ENCODE data around the gene LMO2. TPM values are rescaled to one million over a fixed set of nuclear protein-coding genes. Genes with fewer than 3 reads are reported as not detected.

The LMO2 gene
- total RNA-seq, 1 donor from 2014 or later, result 12.7 TPM

GRCh38 chr11:33897761-33898375 is 6.0 kb upstream of the LMO2 start:
- no peak overlapping the region for H3K27ac Mint-ChIP-seq
- no peak for DNase-seq (ENCODE audit: extremely low spot score, unreplicated experiment)
- H3K4me3 Mint-ChIP-seq, result no peak overlapping the region
- H3K4me1 Mint-ChIP-seq (ENCODE audit: unreplicated experiment), result peaks cover 9% of the 10 kb centered on the region
- H3K9me3 Mint-ChIP-seq, result peaks cover 4% of the 10 kb centered on the region
- H3K36me3 Mint-ChIP-seq, result no peaks in the 10 kb centered on the region
- H3K27me3 Mint-ChIP-seq, result peaks cover 3% of the 10 kb centered on the region
- no peak for TF ChIP-seq CTCF (conservative IDR thresholded peaks at IDR 0.05)

DNA sequence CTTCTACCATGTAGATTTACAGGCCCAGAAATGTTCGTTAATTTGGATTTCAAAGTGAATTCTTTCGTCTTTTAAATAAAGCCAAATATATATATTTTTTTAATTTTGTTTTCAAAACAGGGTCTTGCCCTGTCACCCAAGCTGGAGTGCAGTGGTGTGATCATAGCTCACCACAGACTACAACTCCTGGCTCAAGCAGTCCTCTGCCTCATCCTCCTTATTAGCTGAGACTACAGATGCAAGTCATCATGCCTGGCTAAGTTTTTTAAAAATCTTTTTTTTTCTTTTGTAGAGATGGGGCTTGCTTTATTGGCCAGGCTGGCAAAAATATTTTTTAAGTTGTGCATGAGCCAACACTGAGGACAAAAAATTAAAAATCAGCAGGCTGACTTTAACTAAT is 5.0 kb upstream of the LMO2 start:
- Mint-ChIP-seq H3K27ac (no peak overlapping the region), H3K36me3 (no peaks in the 10 kb centered on the region), H3K27me3 (peaks cover 3% of the 10 kb centered on the region), H3K4me3 (no peak overlapping the region), H3K9me3 (peaks cover 4% of the 10 kb centered on the region), H3K4me1 (ENCODE audit: unreplicated experiment) (peaks cover 9% of the 10 kb centered on the region)
- DNase-seq (ENCODE audit: extremely low spot score, unreplicated experiment), result no peak
- no peak for TF ChIP-seq CTCF (conservative IDR thresholded peaks at IDR 0.05)

DNA sequence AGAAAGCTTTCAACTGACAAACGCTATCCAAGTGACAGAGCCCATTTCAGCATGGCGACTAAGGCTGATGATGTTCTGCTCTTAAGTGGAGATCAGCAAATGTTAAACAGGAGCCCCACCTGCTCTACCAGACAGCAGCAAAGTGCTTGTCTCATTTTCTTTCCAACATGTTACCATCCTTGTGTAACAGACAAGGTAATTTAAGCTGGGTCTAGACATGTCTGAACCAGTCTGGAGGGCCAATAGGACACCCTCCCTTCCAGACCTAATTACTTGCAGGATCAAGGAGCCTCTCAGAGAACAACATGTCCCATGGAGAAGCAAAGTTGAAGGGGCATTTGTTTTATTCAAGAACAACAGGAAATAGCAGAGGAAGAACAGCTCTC is 3.9 kb upstream of the LMO2 start:
- Mint-ChIP-seq H3K36me3 (no peaks in the 10 kb centered on the region), H3K27ac (no peak overlapping the region), H3K4me3 (no peak overlapping the region), H3K9me3 (peaks cover under 1% of the 10 kb centered on the region), H3K27me3 (no peaks in the 10 kb centered on the region), H3K4me1 (ENCODE audit: unreplicated experiment) (peaks cover 17% of the 10 kb centered on the region)
- no peak for TF ChIP-seq CTCF (conservative IDR thresholded peaks at IDR 0.05)
- no peak for DNase-seq (ENCODE audit: extremely low spot score, unreplicated experiment)

DNA sequence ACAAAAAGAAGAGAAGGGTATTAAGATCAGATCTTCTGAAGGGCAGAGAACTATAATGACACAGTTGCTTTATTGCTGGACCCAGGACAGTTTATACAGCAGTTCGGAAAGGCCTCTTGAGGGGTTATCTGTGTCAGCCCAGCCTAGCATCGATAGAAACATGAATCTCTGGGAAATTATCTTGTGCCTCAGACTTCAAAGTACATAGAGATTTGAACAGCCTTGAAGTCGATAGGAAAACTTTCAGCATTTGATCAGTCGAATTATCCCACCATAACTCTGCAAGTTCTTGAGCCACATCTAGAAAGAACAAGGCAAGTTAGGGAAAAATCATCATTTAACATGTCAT is 2.5 kb upstream of the LMO2 start:
- H3K27me3 Mint-ChIP-seq, result no peaks in the 10 kb centered on the region
- H3K9me3 Mint-ChIP-seq, result no peaks in the 10 kb centered on the region
- no peak overlapping the region for H3K4me3 Mint-ChIP-seq
- no peak for TF ChIP-seq CTCF (conservative IDR thresholded peaks at IDR 0.05)
- no peak for DNase-seq (ENCODE audit: extremely low spot score, unreplicated experiment)
- no peaks in the 10 kb centered on the region for H3K36me3 Mint-ChIP-seq
- H3K4me1 Mint-ChIP-seq (ENCODE audit: unreplicated experiment), result peaks cover 16% of the 10 kb centered on the region
- no peak overlapping the region for H3K27ac Mint-ChIP-seq

DNA sequence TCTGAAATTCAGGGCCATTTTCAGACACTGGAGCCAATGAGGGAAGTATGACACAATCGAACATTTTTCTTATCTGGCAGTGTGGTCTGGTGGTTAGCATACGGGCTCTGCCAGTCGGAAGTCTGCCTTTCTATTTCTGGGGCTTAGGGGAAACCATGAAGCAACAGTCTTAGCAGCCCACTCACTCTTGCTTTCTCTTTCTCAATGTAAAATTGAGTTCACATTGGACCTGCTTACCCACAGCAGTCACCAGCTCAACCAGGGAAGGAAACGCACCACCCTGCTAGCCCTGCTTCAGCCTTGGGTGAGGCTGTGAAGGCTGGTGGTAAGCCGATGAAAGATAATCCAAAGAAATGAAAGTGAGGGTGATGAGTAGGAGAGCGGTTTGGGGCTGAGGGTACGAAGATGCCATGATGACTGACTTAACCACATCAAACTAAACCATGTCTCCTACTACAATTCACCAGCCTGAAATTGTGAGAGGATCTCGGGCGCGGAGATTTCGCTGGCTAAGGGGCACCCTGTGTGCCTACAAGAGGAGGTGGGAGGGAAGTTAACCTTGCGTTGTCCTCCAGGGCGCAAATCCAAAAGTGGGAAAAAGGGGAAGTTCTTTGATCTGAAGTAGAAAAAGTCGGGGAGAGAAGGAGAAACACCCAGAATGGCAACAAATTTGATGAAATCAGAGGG is 2.0 kb upstream of the LMO2 start:
- DNase-seq (ENCODE audit: extremely low spot score, unreplicated experiment), result no peak
- no peaks in the 10 kb centered on the region for H3K9me3 Mint-ChIP-seq

More for the DNA sequence above, 2.0 kb upstream of the LMO2 start:
- Mint-ChIP-seq H3K4me1 (ENCODE audit: unreplicated experiment) (peaks cover 14% of the 10 kb centered on the region), H3K4me3 (no peak overlapping the region), H3K27ac (no peak overlapping the region), H3K36me3 (no peaks in the 10 kb centered on the region), H3K27me3 (no peaks in the 10 kb centered on the region)
- TF ChIP-seq CTCF (conservative IDR thresholded peaks at IDR 0.05), result no peak

Measured in type B pancreatic cell (in vitro differentiated cells).